Measurements from ENCODE around the gene TMEM150B.

Gene TMEM150B

GRCh38 chr19:55273978-55274707, 51.0 kb downstream of the TMEM150B start:
- no peak for DNase-seq

GRCh38 chr19:55272142-55272541, 53.0 kb downstream of the TMEM150B start:
- DNase-seq: no peak

GRCh38 chr19:55270172-55270942, 54.8 kb downstream of the TMEM150B start:
- peak; percentile 16 for DNase-seq

- no peak for DNase-seq
Measured at GRCh38 chr19:55269299-55269698, 55.8 kb downstream of the TMEM150B start.

GRCh38 chr19:55266840-55267239, 58.3 kb downstream of the TMEM150B start:
- DNase-seq: no peak

- DNase-seq: no peak
Measured at GRCh38 chr19:55266404-55266803, 58.7 kb downstream of the TMEM150B start.

GRCh38 chr19:55265723-55266386, 59.3 kb downstream of the TMEM150B start:
- no peak for DNase-seq

GRCh38 chr19:55265173-55265572, 60.0 kb downstream of the TMEM150B start:
- no peak for DNase-seq

GRCh38 chr19:55264531-55264930, 60.6 kb downstream of the TMEM150B start:
- no peak for DNase-seq

All from hematopoietic multipotent progenitor cell treated with erythropoietin and hydrocortisone succinate and interleukin-3 and kit ligand, for 6 days (in vitro differentiated cells).